ENCODE results near the gene EEF2K.

- TF ChIP-seq CTCF (IDR thresholded peaks at IDR 0.05) (no peak), POLR2AphosphoS5 (IDR thresholded peaks at IDR 0.05) (no peak), POLR2A (IDR thresholded peaks at IDR 0.05) (no peak)
Observed at GRCh38 chr16:22163806-22164205, 42.3 kb upstream of the EEF2K start.

Data from prostate gland (tissue), 2 donors.